ENCODE data around the gene FOXF1. TPM values are rescaled to one million over a fixed set of nuclear protein-coding genes. Genes with fewer than 3 reads are reported as not detected.

FOXF1 gene
- total and polyA plus RNA-seq, 11 donors: 0.04 to 0.48 (median 0.17) TPM; not detected in 3

GRCh38 chr16:86491640-86492023 lies 18.7 kb upstream of the FOXF1 start:
- peak overlapping the region in 1 of 12 donors; percentile 97 for H3K27ac ChIP-seq
- TF ChIP-seq, protein P1, sequence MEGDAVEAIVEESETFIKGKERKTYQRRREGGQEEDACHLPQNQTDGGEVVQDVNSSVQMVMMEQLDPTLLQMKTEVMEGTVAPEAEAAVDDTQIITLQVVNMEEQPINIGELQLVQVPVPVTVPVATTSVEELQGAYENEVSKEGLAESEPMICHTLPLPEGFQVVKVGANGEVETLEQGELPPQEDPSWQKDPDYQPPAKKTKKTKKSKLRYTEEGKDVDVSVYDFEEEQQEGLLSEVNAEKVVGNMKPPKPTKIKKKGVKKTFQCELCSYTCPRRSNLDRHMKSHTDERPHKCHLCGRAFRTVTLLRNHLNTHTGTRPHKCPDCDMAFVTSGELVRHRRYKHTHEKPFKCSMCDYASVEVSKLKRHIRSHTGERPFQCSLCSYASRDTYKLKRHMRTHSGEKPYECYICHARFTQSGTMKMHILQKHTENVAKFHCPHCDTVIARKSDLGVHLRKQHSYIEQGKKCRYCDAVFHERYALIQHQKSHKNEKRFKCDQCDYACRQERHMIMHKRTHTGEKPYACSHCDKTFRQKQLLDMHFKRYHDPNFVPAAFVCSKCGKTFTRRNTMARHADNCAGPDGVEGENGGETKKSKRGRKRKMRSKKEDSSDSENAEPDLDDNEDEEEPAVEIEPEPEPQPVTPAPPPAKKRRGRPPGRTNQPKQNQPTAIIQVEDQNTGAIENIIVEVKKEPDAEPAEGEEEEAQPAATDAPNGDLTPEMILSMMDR (IDR thresholded peaks at IDR 0.05): no peak
- TF ChIP-seq POLR2A (IDR thresholded peaks at IDR 0.05): no peak
- H3K4me1 ChIP-seq: peaks cover 0 to 15% (median under 1%) of the 10 kb centered on the region in 12 donors
- H3K36me3 ChIP-seq: no peaks in the 10 kb centered on the region
- peaks cover 0 to 6% (median 0%) of the 10 kb centered on the region in 12 donors for H3K9me3 ChIP-seq
- intact Hi-C loops (cut with DNase I): no loop called here
- 75 to 80% (median 78%) methylated on average over 7 of the region's 7 CpGs for WGBS, 4 donors
- ATAC-seq (no peak), DNase-seq (no peak)
- H3K27me3 ChIP-seq: peaks cover 40 to 99% (median 91%) of the 10 kb centered on the region in 9 donors
- no peak overlapping the region for H3K4me3 ChIP-seq

DNA sequence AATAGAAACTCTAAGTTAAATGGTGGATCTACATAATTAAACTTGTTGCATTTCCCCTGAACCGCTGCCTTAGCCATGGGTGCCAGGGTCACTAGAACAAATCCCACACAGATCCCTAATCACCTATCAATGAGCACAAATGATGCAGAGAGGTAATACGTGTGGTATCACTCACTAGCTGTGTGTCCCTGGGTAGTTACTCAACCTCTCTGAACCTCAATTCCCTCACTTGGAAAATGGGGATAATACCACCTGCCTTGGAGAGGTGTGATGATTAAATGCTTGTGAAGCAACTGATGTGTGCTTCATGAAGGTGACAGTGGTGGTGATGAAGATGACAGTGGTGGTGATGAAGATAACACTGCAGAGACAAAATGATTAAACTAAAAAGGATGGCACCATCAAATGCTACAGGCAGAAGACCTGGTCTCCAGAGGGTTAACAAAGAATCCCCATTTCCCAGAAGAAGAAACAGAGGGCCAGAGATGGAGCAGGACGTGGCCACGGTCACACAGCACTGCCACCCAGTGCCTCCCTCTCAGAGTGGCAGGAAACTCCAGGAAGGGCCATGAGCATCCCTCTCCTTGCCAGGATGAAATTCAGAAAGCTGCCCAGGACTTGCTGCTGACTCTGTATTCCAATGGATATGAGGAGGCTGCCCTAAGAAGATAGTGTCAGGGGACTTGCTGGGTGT lies 17.9 kb upstream of the FOXF1 start:
- intact Hi-C loops (cut with DNase I): no loop called here
- H3K27ac ChIP-seq: peak overlapping the region in 1 of 12 donors; percentile 97
- peaks cover 0 to 22% (median 5%) of the 10 kb centered on the region in 12 donors for H3K4me1 ChIP-seq
- H3K36me3 ChIP-seq: no peaks in the 10 kb centered on the region
- WGBS, 4 donors: 60 to 72% (median 61%) methylated on average over 4 of the region's 4 CpGs
- TF ChIP-seq, protein P1 (IDR thresholded peaks at IDR 0.05): no peak
- TF ChIP-seq POLR2A (IDR thresholded peaks at IDR 0.05): no peak
- peaks cover 0 to 6% (median 0%) of the 10 kb centered on the region in 12 donors for H3K9me3 ChIP-seq
- DNase-seq (no peak), ATAC-seq (no peak)
- H3K4me3 ChIP-seq: no peak overlapping the region
- peaks cover 44 to 99% (median 97%) of the 10 kb centered on the region in 9 donors for H3K27me3 ChIP-seq

- DNase-seq: no peak
- 21 to 42% (median 29%) methylated on average over 9 of the region's 9 CpGs for WGBS, 4 donors
- Histone ChIP-seq H3K9me3 (peaks cover 0 to 6% (median 0%) of the 10 kb centered on the region in 12 donors), H3K4me3 (no peak overlapping the region), H3K27me3 (peaks cover 51 to 99% (median 97%) of the 10 kb centered on the region in 9 donors), H3K4me1 (peaks cover 0 to 26% (median 5%) of the 10 kb centered on the region in 12 donors), H3K27ac (peak overlapping the region in 1 of 12 donors; percentile 97), H3K36me3 (no peaks in the 10 kb centered on the region)
- intact Hi-C loops (cut with DNase I): no loop called here
- TF ChIP-seq, protein P1 (IDR thresholded peaks at IDR 0.05): no peak
- TF ChIP-seq POLR2A (IDR thresholded peaks at IDR 0.05): no peak
- ATAC-seq: no peak
These were observed 17.2 kb upstream of the FOXF1 start for GRCh38 chr16:86492961-86493629.

DNA sequence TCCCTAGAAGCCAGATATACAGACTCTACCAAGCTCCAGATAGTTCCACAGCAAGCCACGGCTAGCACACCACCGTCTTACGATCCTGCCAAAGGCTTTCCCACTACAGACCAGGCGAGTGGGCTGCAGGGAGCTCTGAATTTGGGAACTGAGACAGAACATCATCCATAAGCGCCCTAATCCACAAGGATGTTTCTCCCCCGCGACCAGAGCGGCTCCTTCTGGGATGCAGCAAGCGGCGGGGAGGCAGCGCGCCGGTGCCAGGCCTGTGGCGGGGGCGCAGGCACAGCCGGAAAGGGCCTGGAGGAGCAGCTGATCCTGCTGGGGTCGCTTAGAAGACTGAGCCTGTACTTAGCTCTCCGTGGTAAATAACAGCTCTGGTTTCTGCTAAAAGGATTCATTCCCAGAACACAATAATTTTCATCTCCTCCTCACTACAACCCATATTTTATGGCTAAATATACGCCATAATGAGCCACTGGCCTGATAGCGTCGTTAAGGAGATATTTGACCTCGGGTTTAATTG lies 16.2 kb upstream of the FOXF1 start:
- WGBS, 4 donors: 6 to 14% (median 10%) methylated on average over 12 to 22 of the region's 22 CpGs

More for the DNA sequence above, 16.2 kb upstream of the FOXF1 start:
- peaks cover 0 to 6% (median 0%) of the 10 kb centered on the region in 12 donors for H3K9me3 ChIP-seq
- ATAC-seq (no peak), DNase-seq (no peak)
- peaks cover 0 to 35% (median 10%) of the 10 kb centered on the region in 12 donors for H3K4me1 ChIP-seq
- peak overlapping the region in 1 of 12 donors; percentile 97 for H3K27ac ChIP-seq
- peaks cover 60 to 99% (median 97%) of the 10 kb centered on the region in 9 donors for H3K27me3 ChIP-seq
- H3K4me3 ChIP-seq: no peak overlapping the region
- no peaks in the 10 kb centered on the region for H3K36me3 ChIP-seq
- intact Hi-C loops (cut with DNase I): no loop called here
- TF ChIP-seq, protein P1 (IDR thresholded peaks at IDR 0.05): no peak

Data from heart left ventricle (tissue), 16 donors.